SKM-1 (cell line): ENCODE results near the gene ELMOD3.
"Not testable (repeated sequence)": the region's sequence is repeated elsewhere in the genome, so short reads cannot be mapped to it uniquely, and the experiment has no call there.

ENCODE experiments used
- DNase-seq: peaks from one replicate; lab custom pipeline; 2025; ENCODE audit not compliant: unreplicated experiment; lab: John Stamatoyannopoulos, UW

The ELMOD3 gene

GRCh38 chr2:85329181-85329651 lies 25.4 kb upstream of the ELMOD3 start:
- no peak for DNase-seq

- not testable (repeated sequence) for DNase-seq
Measured at GRCh38 chr2:85329701-85330100, 24.9 kb upstream of the ELMOD3 start.

- no peak for DNase-seq
Measured at GRCh38 chr2:85330839-85331636, 23.5 kb upstream of the ELMOD3 start.

- not testable (repeated sequence) for DNase-seq
Measured at GRCh38 chr2:85333877-85334276, 20.7 kb upstream of the ELMOD3 start.

- DNase-seq, result no peak
Measured at GRCh38 chr2:85334928-85335327, 19.6 kb upstream of the ELMOD3 start.

- no peak for DNase-seq
Measured at GRCh38 chr2:85340034-85340892, 14.3 kb upstream of the ELMOD3 start.

GRCh38 chr2:85341269-85342029 lies 13.1 kb upstream of the ELMOD3 start:
- DNase-seq, result no peak

- DNase-seq, result no peak
Measured at GRCh38 chr2:85342156-85342555, 12.4 kb upstream of the ELMOD3 start.

GRCh38 chr2:85343207-85343895 lies 11.2 kb upstream of the ELMOD3 start:
- DNase-seq, result not testable (repeated sequence)

GRCh38 chr2:85344356-85344954 lies 10.1 kb upstream of the ELMOD3 start:
- no peak for DNase-seq

GRCh38 chr2:85347599-85347998 lies 7.0 kb upstream of the ELMOD3 start:
- DNase-seq, result no peak

- DNase-seq, result no peak
Measured at GRCh38 chr2:85353876-85354285, 688 bp upstream of the ELMOD3 start.

- no peak for DNase-seq
Measured at GRCh38 chr2:85355073-85355410, 473 bp downstream of the ELMOD3 start.

- DNase-seq, result no peak
Measured at GRCh38 chr2:85355521-85355920, 952 bp downstream of the ELMOD3 start.

- no peak for DNase-seq
Measured at GRCh38 chr2:85356186-85356585, 1.6 kb downstream of the ELMOD3 start.

- no peak for DNase-seq
Measured at GRCh38 chr2:85357736-85358135, 3.2 kb downstream of the ELMOD3 start.

- DNase-seq, result not testable (repeated sequence)
Measured at GRCh38 chr2:85362653-85363387, 8.3 kb downstream of the ELMOD3 start.

- no peak for DNase-seq
Measured at GRCh38 chr2:85367180-85367579, 12.6 kb downstream of the ELMOD3 start.

- no peak for DNase-seq
Measured at GRCh38 chr2:85368921-85369320, 14.4 kb downstream of the ELMOD3 start.

GRCh38 chr2:85369500-85369899 lies 14.9 kb downstream of the ELMOD3 start:
- DNase-seq, result no peak
